BJ (cell line): Measurements from ENCODE around the gene CA10. TPM values are rescaled to one million over a fixed set of nuclear protein-coding genes. Genes with fewer than 3 reads are reported as not detected.

Source experiments
- CTCF ChIA-PET: fragments of 350-600 bp; formaldehyde crosslinking; extraction: SDS; loops from one replicate; lab custom pipeline; 2021; ENCODE audit warnings: antibody characterized with exemption, inconsistent platforms; lab: Yijun Ruan, JAX
- POLR2A ChIA-PET: fragments of 300-600 bp; sonication (Branson Sonifier 250); formaldehyde crosslinking; extraction: SDS; loops from one replicate; lab custom pipeline; 2021; ENCODE audit warnings: antibody characterized with exemption; lab: Charles Lee
- DNase-seq: peaks from one replicate; pipeline ENCODE4 v3.0.0-alpha.2; 2011; ENCODE audit warnings: low read depth
- H3K27me3 ChIP-seq: 2 replicates; pipeline ENCODE4 v1.6.0; 2011; ENCODE audit warnings: low read length; ENCODE audit not compliant: control insufficient read depth, insufficient read depth
- H3K36me3 ChIP-seq: 2 replicates; pipeline ENCODE4 v1.5.1; 2011; ENCODE audit warnings: low read length; ENCODE audit not compliant: control insufficient read depth, insufficient read depth
- H3K4me3 ChIP-seq: 2 replicates; pipeline ENCODE4 v1.5.1; 2011; ENCODE audit warnings: low read depth, mild to moderate bottlenecking, control low read depth, low read length
- CTCF ChIP-seq: IDR thresholded peaks from 2 replicates; pipeline ENCODE4 v1.5.1; 2011; ENCODE audit warnings: low read depth, mild to moderate bottlenecking, control low read depth, inconsistent platforms, low read length, moderate library complexity; ENCODE audit not compliant: insufficient read depth
- polyA plus RNA-seq: library from polyadenylated mRNA; depleted of rRNA; stranded (reverse); fragments of >200 nt; gene quantifications from 2 replicates; pipeline ENCODE4 v1.2.3, GENCODE V29; 2011

The CA10 gene
- polyA plus RNA-seq, 1 experiment: not detected

- TF ChIP-seq CTCF: no peak
- no peak for DNase-seq
- no peaks in the 10 kb centered on the region for H3K27me3 ChIP-seq
- H3K36me3 ChIP-seq: no peaks in the 10 kb centered on the region
- no peak overlapping the region for H3K4me3 ChIP-seq
- ChIA-PET POLR2A (no interaction called here), CTCF (no interaction called here)
Measured at GRCh38 chr17:51742571-51742970, 415.9 kb downstream of the CA10 start.

GRCh38 chr17:51741458-51741857 is 417.1 kb downstream of the CA10 start:
- no peak for TF ChIP-seq CTCF
- H3K4me3 ChIP-seq: no peak overlapping the region
- ChIA-PET POLR2A (no interaction called here), CTCF (no interaction called here)
- no peaks in the 10 kb centered on the region for H3K27me3 ChIP-seq
- no peak for DNase-seq
- H3K36me3 ChIP-seq: no peaks in the 10 kb centered on the region

GRCh38 chr17:51740531-51740930 is 418.0 kb downstream of the CA10 start:
- Histone ChIP-seq H3K4me3 (no peak overlapping the region), H3K36me3 (no peaks in the 10 kb centered on the region), H3K27me3 (no peaks in the 10 kb centered on the region)
- DNase-seq: no peak
- POLR2A ChIA-PET: no interaction called here
- CTCF ChIA-PET: no interaction called here
- TF ChIP-seq CTCF: no peak

DNA sequence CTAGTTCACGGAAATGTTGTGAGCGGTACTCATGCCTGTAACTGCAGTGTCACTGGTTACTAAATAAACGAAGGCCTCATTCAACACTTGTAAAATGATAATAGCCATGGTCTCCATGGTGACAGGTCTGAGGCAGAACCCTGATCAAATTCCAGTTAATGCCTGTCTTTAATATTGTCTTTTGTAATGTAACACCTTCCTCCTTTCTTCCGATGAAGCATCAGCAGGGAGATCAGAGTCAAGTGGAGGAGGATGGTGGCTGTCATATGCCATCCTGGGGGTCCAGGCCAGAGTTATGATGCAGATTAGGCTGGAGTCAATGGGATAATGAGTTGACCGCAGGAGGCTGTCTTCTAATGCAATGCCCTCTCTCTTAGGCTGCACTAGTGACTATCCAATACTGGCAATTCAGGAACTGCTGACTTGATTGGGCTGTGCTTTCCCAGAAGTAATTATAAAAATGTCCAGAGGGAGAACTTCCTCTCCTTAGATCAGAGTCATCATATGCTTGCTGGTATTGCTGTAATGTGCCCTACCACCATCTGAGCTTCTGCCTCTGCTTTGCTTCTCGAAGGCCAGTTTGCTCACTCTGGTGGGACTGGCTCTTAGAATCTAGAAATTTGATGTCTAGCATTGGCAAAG is 419.1 kb downstream of the CA10 start:
- ChIA-PET POLR2A (no interaction called here), CTCF (no interaction called here)

GRCh38 chr17:51736356-51736755 is 422.2 kb downstream of the CA10 start:
- POLR2A ChIA-PET: no interaction called here
- no peak for DNase-seq
- no peaks in the 10 kb centered on the region for H3K27me3 ChIP-seq
- no peak for TF ChIP-seq CTCF
- CTCF ChIA-PET: no interaction called here
- H3K36me3 ChIP-seq: no peaks in the 10 kb centered on the region
- no peak overlapping the region for H3K4me3 ChIP-seq

More for the DNA sequence above, 419.1 kb downstream of the CA10 start:
- no peak for DNase-seq
- no peak for TF ChIP-seq CTCF
- Histone ChIP-seq H3K36me3 (no peaks in the 10 kb centered on the region), H3K27me3 (no peaks in the 10 kb centered on the region), H3K4me3 (no peak overlapping the region)
